BE2C (cell line): Measurements from ENCODE around the gene MTERF4.

Experiments used
- DNase-seq: peaks from one replicate; pipeline ENCODE4 v3.0.0-alpha.2; 2020
- H3K27me3 ChIP-seq: fragments of 250-450 bp; sonication (Bioruptor Pico); 2 replicates; pipeline ENCODE4 v1.5.1; 2020; ENCODE audit warnings: mild to moderate bottlenecking
- H3K36me3 ChIP-seq: fragments of 250-450 bp; sonication (Bioruptor Pico); 2 replicates; pipeline ENCODE4 v1.5.1; 2020; ENCODE audit warnings: mild to moderate bottlenecking
- H3K4me1 ChIP-seq: fragments of 250-450 bp; sonication (Bioruptor Pico); 2 replicates; pipeline ENCODE4 v1.5.1; 2020
- H3K4me3 ChIP-seq: 2 replicates; pipeline ENCODE4 v1.5.1; 2011; ENCODE audit warnings: low read depth, low read length
- H3K9me3 ChIP-seq: fragments of 250-450 bp; sonication (Bioruptor Pico); 2 replicates; pipeline ENCODE4 v1.5.1; 2020
- TF ChIP-seq, protein P1 (sequence below): IDR thresholded peaks from 2 replicates; pipeline ENCODE4 v1.5.1; 2012; ENCODE audit warnings: mild to moderate bottlenecking, low read depth, low read length

The MTERF4 gene

DNA sequence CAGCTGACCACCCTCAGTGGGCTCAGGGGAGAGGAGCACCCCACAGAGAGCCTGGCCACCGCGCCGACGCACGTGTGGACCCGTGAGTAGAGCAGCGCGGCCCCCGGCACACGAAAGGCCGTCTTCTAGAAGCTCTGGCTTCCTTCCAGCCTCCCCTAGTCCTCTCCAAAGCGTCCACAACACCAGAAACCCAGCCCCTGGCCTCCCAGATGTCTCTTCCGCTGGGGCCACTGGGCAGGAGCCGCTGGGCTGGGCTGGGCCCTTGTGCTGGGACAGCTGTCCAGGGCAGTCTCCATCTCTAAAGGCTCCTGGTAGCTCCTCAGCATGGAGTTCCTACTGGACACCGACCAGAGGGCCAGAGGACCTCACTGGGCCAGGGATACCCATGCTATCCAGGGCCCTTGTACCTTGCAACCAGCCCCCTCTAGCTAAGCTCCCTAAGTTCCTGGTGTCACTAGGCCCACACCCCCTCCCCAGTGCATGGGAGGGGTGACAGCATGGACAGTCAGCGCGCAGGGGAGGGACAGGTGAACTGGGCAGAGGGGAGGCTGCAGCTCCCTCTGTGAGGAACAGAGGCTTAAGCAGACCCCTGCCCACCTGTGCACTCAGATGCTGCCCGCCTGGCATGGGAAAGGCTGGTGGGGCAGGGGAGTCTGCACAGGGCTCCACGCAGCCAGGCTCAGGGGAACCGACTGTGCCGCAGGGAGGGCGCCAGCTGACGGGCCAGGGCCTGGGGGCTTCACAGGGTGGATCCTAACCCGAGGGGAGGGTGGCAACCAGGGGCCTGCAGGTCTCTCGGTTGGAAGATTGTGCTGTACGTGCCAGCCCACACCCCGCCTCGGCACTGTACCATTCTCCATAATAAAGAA, 32.9 kb downstream of the MTERF4 start:
- TF ChIP-seq, protein P1, sequence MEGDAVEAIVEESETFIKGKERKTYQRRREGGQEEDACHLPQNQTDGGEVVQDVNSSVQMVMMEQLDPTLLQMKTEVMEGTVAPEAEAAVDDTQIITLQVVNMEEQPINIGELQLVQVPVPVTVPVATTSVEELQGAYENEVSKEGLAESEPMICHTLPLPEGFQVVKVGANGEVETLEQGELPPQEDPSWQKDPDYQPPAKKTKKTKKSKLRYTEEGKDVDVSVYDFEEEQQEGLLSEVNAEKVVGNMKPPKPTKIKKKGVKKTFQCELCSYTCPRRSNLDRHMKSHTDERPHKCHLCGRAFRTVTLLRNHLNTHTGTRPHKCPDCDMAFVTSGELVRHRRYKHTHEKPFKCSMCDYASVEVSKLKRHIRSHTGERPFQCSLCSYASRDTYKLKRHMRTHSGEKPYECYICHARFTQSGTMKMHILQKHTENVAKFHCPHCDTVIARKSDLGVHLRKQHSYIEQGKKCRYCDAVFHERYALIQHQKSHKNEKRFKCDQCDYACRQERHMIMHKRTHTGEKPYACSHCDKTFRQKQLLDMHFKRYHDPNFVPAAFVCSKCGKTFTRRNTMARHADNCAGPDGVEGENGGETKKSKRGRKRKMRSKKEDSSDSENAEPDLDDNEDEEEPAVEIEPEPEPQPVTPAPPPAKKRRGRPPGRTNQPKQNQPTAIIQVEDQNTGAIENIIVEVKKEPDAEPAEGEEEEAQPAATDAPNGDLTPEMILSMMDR: no peak
- no peaks in the 10 kb centered on the region for H3K27me3 ChIP-seq
- no peak for DNase-seq

DNA sequence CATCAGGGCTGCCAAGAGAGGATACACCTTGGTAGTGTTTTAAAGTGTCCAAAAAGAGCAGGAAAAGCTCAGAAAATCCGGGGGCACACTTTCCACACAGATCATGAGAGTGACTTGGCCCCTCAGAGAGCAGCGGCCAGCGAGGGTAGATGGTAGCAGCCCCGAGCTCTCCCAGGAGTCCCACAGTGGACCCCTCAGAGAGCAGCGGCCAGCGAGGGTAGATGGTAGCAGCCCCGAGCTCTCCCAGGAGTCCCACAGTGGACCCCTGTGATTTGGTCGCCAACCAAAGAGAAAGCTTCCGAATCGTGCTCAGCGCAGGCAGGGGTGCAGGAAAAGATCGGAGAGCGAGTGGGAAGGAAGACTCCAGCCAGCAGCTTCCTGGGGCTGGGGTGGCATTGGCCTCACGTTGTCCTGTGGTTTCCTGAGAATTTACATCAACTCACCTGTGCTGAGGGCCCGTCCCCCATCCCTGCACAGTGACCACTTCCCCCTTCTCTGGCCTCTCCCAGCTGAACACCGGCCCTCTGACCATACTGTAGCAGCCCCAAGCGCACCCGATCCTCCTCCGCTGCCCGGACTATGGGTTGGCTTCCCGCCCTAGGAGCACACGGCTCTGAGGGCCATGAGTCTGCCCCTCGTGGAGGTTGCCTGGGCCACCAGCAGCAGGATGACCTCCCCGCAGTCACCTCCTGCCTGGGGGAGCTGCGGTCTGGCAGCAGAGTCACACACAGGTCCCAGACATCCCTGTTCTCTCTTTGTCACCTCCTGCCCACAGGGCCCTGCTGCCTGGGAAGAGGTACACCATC, 33.7 kb downstream of the MTERF4 start:
- H3K36me3 ChIP-seq: no peaks in the 10 kb centered on the region
- no peaks in the 10 kb centered on the region for H3K9me3 ChIP-seq
- TF ChIP-seq, protein P1: no peak
- DNase-seq: no peak
- no peaks in the 10 kb centered on the region for H3K4me1 ChIP-seq
- no peak overlapping the region for H3K4me3 ChIP-seq
- H3K27me3 ChIP-seq: no peaks in the 10 kb centered on the region

More for the DNA sequence above, 32.9 kb downstream of the MTERF4 start:
- H3K4me1 ChIP-seq: no peaks in the 10 kb centered on the region
- H3K9me3 ChIP-seq: no peaks in the 10 kb centered on the region
- no peaks in the 10 kb centered on the region for H3K36me3 ChIP-seq
- no peak overlapping the region for H3K4me3 ChIP-seq

DNA sequence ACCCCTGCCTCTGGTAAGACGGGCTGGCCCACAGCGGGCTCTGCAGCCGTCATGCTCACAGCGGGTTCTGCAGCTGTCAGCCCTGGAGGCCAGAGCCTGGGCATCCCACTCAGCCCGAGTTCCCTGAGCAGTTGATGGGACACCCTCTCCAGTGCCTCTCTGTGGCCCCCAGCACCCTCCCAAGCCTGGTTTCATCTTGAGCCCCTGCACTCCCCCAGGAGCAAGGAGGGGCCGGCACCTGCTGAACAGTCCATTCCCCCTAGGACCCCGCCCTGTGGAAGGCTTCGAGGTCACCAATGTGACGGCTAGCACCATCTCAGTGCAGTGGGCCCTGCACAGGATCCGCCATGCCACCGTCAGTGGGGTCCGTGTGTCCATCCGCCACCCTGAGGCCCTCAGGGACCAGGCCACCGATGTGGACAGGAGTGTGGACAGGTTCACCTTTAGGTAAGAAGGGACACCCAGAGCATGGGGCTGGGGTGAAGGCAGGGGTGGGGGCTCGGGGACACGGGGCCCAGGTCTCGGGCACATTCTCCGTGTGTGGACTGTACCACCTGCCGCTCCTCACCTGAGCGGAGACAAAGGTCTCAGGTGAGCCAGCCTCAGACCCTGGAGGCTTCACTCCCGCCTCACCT, 34.5 kb downstream of the MTERF4 start:
- no peak for DNase-seq
- no peaks in the 10 kb centered on the region for H3K27me3 ChIP-seq
- H3K4me1 ChIP-seq: no peaks in the 10 kb centered on the region
- no peaks in the 10 kb centered on the region for H3K36me3 ChIP-seq
- TF ChIP-seq, protein P1: no peak
- H3K9me3 ChIP-seq: no peaks in the 10 kb centered on the region
- no peak overlapping the region for H3K4me3 ChIP-seq

DNA sequence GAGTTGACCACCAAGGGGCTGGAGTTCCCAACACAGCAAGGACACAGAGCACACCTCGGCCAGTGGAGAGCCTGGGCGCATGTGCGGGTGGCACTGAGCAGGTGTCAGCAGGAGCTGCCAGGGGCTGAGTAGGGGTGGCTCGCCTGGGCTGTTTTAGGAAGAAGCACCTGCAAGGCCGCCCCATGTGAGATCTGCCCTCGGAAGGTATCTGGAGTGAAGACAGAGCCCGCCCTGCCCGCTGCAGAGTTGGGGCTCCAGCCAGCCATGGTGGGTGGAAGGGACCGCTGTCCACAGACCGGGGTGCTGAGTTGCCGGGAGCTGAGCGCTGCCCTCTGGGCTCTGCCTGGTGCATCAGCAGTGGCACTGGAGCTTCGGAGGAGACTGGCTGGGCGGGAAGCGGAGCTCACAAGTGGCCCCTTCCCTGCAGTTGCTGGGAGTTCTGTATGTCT, 35.2 kb downstream of the MTERF4 start:
- DNase-seq: no peak
- no peaks in the 10 kb centered on the region for H3K4me1 ChIP-seq
- H3K9me3 ChIP-seq: no peaks in the 10 kb centered on the region
- no peaks in the 10 kb centered on the region for H3K27me3 ChIP-seq
- TF ChIP-seq, protein P1: no peak
- no peak overlapping the region for H3K4me3 ChIP-seq
- no peaks in the 10 kb centered on the region for H3K36me3 ChIP-seq

DNA sequence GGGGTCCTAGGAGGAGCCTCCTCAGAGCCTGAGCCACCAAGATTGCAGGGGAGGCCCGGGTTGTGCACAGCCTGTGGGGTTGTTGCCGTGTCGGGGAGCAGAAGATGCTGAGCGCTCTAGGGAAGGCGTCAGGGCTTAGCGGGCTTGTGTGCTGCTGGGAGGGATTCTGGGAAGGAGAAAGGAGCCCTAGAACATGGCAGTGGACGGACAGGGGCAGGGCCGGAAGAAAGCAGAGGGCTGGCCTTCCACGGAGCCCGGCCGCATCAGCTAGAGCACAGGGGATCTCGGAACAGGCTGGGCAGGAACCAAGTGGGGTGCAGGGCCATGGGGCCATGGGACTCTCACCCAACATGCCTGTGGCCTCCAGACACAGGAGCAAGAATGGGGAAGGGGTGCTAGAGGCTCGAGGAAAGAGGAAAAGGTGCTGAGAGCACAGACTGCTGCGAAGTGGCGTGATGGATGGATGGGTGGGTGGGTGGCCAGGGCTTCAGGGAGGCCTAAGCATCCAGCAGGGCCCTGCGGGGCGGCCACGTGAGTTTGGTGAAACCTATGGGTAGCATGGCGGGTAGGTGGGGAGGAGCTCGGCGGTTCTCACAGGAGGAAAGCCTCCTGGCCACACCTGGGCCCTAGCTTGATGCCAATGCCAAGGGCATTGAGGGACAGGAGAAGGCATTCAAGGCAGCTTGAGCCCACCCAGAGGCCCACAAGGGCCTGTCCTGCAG, 35.8 kb downstream of the MTERF4 start:
- no peaks in the 10 kb centered on the region for H3K4me1 ChIP-seq
- TF ChIP-seq, protein P1: no peak

More for the DNA sequence above, 35.8 kb downstream of the MTERF4 start:
- H3K36me3 ChIP-seq: no peaks in the 10 kb centered on the region
- no peaks in the 10 kb centered on the region for H3K27me3 ChIP-seq
- no peak for DNase-seq
- no peaks in the 10 kb centered on the region for H3K9me3 ChIP-seq
- no peak overlapping the region for H3K4me3 ChIP-seq
